Type B pancreatic cell (in vitro differentiated cells): Measurements from ENCODE around the gene OBSCN. TPM values are rescaled to one million over a fixed set of nuclear protein-coding genes. Genes with fewer than 3 reads are reported as not detected.

Experiments used
- DNase-seq: peaks from one replicate; pipeline ENCODE4 v3.0.0; 2021; ENCODE audit warnings: mixed read lengths; ENCODE audit not compliant: unreplicated experiment; ENCODE audit errors: extremely low spot score
- H3K27ac Mint-ChIP-seq: 2 replicates; pipeline ENCODE4 v1.8.0; 2021; ENCODE audit warnings: mild to moderate bottlenecking, mixed read lengths
- H3K27me3 Mint-ChIP-seq: 2 replicates; pipeline ENCODE4 v1.8.0; 2021; ENCODE audit warnings: mixed read lengths
- H3K36me3 Mint-ChIP-seq: 2 replicates; pipeline ENCODE4 v1.8.0; 2021; ENCODE audit warnings: mixed read lengths
- H3K4me1 Mint-ChIP-seq: one replicate; pipeline ENCODE4 v1.8.0; 2021; ENCODE audit warnings: mixed read lengths; ENCODE audit not compliant: unreplicated experiment
- H3K4me3 Mint-ChIP-seq: 2 replicates; pipeline ENCODE4 v1.8.0; 2021; ENCODE audit warnings: mild to moderate bottlenecking, mixed read lengths
- H3K9me3 Mint-ChIP-seq: 2 replicates; pipeline ENCODE4 v1.8.0; 2021; ENCODE audit warnings: mixed read lengths
- CTCF ChIP-seq: fragments of 200-600 bp; sonication (generic); conservative IDR thresholded peaks from 2 replicates; pipeline ENCODE4 v1.5.0; 2021; ENCODE audit warnings: antibody characterized with exemption, mild to moderate bottlenecking
- total RNA-seq: library from RNA; stranded (reverse); gene quantifications from 2 replicates; pipeline ENCODE4 v1.2.1, GENCODE V29; 2021; ENCODE audit warnings: low replicate concordance

OBSCN gene
- total RNA-seq, 1 donor from 2014 or later, result 48.9 TPM

DNA sequence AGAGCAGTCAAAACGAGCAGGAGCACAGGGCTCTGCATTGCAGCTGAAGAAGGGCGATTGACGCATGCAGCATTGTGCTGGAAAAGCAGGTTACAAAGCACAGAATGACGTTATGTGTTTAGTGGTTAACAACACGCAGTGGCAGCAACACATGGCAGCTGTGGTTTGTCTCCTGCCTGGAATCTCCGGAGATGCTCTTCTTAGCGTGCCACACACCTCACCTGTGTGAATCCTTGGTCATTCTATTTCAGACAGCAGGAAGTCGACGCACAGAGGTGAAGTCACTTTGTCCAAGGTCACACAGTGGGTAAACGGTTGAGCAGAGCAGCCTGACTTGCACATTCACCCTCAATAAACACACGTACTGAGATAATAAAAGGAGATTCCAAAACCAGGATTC is 14.7 kb downstream of the OBSCN start:
- no peak for TF ChIP-seq CTCF
- Mint-ChIP-seq H3K4me1 (peaks cover 4% of the 10 kb centered on the region), H3K4me3 (no peak overlapping the region), H3K9me3 (no peaks in the 10 kb centered on the region), H3K27ac (no peak overlapping the region), H3K36me3 (peaks cover 24% of the 10 kb centered on the region), H3K27me3 (no peaks in the 10 kb centered on the region)
- DNase-seq, result peak; percentile 29

DNA sequence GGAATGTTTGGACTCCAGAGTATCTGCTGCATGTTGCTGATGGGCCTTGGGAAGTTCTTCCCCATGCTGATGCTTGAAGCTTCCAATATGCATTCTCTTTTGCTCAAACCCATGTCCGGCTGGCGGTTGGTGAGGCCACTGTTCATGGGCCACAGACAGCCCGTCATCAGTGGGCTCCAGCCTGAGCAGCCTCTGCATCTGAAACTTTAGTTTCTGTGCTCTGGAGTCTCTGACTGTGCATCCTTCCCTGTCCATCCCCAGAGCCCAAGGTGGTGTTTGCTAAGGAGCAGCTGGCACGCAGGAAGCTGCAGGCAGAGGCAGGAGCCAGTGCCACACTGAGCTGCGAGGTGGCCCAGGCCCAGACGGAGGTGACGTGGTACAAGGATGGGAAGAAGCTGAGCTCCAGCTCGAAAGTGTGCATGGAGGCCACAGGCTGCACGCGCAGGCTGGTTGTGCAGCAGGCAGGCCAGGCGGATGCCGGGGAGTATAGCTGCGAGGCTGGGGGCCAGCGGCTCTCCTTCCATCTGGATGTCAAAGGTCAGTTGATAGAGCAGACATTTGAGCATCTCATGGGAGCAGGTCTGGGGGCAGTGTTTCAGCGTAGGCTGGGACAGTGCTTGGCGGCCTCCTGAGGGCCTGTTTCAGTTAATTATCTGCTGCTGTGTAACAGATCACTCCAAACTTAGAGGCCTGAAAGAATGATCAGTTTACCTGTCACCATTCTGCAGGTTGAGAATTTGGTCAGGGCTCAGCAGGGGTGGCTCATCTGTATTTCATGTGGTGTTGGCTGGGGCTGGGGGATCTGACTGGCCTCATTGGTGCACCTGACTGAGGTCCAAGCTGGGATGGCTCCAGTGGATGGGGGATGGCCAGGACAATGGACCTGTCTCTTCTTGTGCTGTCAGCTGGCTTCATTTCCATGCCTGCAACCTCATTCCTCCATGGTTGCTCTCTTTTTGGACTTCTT is 16.6 kb downstream of the OBSCN start:
- peak; percentile 45 for DNase-seq
- H3K36me3 Mint-ChIP-seq, result peaks cover 26% of the 10 kb centered on the region
- no peak for TF ChIP-seq CTCF
- H3K4me1 Mint-ChIP-seq, result no peaks in the 10 kb centered on the region
- no peaks in the 10 kb centered on the region for H3K9me3 Mint-ChIP-seq
- H3K27ac Mint-ChIP-seq, result no peak overlapping the region
- no peak overlapping the region for H3K4me3 Mint-ChIP-seq
- H3K27me3 Mint-ChIP-seq, result no peaks in the 10 kb centered on the region

GRCh38 chr1:228225165-228225710 is 17.4 kb downstream of the OBSCN start:
- H3K4me3 Mint-ChIP-seq, result no peak overlapping the region
- no peaks in the 10 kb centered on the region for H3K4me1 Mint-ChIP-seq
- H3K27ac Mint-ChIP-seq, result no peak overlapping the region
- peaks cover 32% of the 10 kb centered on the region for H3K36me3 Mint-ChIP-seq
- no peaks in the 10 kb centered on the region for H3K9me3 Mint-ChIP-seq
- DNase-seq, result no peak
- TF ChIP-seq CTCF, result no peak
- no peaks in the 10 kb centered on the region for H3K27me3 Mint-ChIP-seq

DNA sequence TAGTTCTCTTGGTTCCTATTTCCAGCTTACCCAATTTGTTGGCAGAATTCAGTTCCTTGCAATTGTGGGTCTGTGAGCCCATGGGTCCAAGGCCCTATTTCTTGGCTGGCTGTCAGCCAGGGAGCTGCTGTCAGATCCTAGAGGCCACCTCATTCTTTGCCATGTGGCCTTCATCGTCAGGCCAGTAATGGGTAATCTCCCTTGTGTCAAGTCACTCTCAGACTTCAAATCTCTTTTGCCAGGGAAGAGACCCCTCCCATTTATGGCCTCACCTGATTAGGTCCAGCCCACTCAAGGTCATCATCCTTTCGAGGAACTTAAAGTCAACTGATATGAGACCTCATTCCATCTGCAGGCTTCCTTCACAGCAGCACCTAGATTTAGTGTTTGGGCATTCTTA is 17.9 kb downstream of the OBSCN start:
- no peak overlapping the region for H3K27ac Mint-ChIP-seq
- H3K27me3 Mint-ChIP-seq, result no peaks in the 10 kb centered on the region
- H3K9me3 Mint-ChIP-seq, result no peaks in the 10 kb centered on the region
- H3K4me3 Mint-ChIP-seq, result no peak overlapping the region
- H3K4me1 Mint-ChIP-seq, result no peaks in the 10 kb centered on the region
- no peak for TF ChIP-seq CTCF
- peaks cover 36% of the 10 kb centered on the region for H3K36me3 Mint-ChIP-seq
- no peak for DNase-seq

DNA sequence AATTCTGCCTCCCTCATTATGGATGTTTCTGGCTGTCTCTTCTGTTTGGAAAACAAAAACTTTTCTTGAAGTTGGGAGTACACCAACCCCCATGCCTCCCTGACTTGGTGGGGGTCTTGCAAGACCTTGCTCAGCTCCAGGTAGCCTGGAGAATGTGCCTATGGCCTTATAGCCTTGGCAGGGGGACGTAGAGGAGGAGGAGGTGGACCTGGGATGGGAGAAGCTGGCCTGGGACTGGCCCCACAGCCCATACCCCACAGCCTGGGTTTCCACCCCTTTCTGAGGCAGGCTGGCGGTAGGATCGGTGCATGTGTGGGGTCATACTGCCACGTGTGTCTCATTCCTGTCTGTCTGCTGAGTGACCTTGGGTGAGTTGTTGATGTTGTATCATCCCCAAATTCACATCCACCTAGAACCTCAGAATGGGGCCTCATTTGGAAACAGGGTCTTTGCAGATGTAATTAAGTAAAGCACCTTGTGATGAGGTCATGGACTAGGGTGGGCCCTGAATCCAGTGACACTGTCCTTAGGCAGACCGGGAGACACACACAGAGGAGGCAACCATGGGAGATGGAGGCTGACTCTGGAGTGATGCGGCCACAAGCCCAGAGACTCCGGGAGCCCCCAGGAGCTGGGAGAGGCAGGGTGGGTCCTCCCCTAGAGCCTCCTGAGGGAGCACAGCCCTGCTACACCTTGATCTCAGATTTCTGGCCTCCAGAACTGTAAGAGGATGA is 18.5 kb downstream of the OBSCN start:
- Mint-ChIP-seq H3K27ac (no peak overlapping the region), H3K9me3 (no peaks in the 10 kb centered on the region)
- peak; percentile 43 for DNase-seq

More for the DNA sequence above, 18.5 kb downstream of the OBSCN start:
- peaks cover 37% of the 10 kb centered on the region for H3K36me3 Mint-ChIP-seq
- no peak for TF ChIP-seq CTCF
- no peaks in the 10 kb centered on the region for H3K27me3 Mint-ChIP-seq
- no peak overlapping the region for H3K4me3 Mint-ChIP-seq
- H3K4me1 Mint-ChIP-seq, result no peaks in the 10 kb centered on the region
